Measurements from ENCODE around the gene BACH2.

- TF ChIP-seq POLR2AphosphoS5 (IDR thresholded peaks at IDR 0.05) (no peak), EP300 (IDR thresholded peaks at IDR 0.05) (no peak)
- TF ChIP-seq, protein P1, sequence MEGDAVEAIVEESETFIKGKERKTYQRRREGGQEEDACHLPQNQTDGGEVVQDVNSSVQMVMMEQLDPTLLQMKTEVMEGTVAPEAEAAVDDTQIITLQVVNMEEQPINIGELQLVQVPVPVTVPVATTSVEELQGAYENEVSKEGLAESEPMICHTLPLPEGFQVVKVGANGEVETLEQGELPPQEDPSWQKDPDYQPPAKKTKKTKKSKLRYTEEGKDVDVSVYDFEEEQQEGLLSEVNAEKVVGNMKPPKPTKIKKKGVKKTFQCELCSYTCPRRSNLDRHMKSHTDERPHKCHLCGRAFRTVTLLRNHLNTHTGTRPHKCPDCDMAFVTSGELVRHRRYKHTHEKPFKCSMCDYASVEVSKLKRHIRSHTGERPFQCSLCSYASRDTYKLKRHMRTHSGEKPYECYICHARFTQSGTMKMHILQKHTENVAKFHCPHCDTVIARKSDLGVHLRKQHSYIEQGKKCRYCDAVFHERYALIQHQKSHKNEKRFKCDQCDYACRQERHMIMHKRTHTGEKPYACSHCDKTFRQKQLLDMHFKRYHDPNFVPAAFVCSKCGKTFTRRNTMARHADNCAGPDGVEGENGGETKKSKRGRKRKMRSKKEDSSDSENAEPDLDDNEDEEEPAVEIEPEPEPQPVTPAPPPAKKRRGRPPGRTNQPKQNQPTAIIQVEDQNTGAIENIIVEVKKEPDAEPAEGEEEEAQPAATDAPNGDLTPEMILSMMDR (IDR thresholded peaks at IDR 0.05), result no peak
These were observed 409.0 kb downstream of the BACH2 start for GRCh38 chr6:89887452-89888137.

Data from upper lobe of left lung (tissue), 4 donors.